Neural crest cell (in vitro differentiated cells): ENCODE results near the gene AMZ2. TPM values are rescaled to one million over a fixed set of nuclear protein-coding genes. Genes with fewer than 3 reads are reported as not detected.
"Not testable (repeated sequence)": the region's sequence is repeated elsewhere in the genome, so short reads cannot be mapped to it uniquely, and the experiment has no call there.

Source experiments
- DNase-seq: peaks from one replicate; pipeline ENCODE4 v3.0.0; 2021; ENCODE audit warnings: low read depth, mixed read lengths, low spot score
- H3K27ac Mint-ChIP-seq: one replicate; pipeline ENCODE4 v1.8.0; 2021; ENCODE audit warnings: mild to moderate bottlenecking, mixed read lengths; ENCODE audit not compliant: unreplicated experiment
- H3K27me3 Mint-ChIP-seq: 2 replicates; pipeline ENCODE4 v1.8.0; 2021; ENCODE audit warnings: low read depth, mild to moderate bottlenecking, mixed read lengths
- H3K36me3 Mint-ChIP-seq: 2 replicates; pipeline ENCODE4 v1.8.0; 2021; ENCODE audit warnings: low read depth, mild to moderate bottlenecking, mixed read lengths
- H3K4me1 Mint-ChIP-seq: 2 replicates; pipeline ENCODE4 v1.8.0; 2021; ENCODE audit warnings: mixed read lengths
- H3K4me3 Mint-ChIP-seq: one replicate; pipeline ENCODE4 v1.8.0; 2021; ENCODE audit warnings: mild to moderate bottlenecking, mixed read lengths
- H3K9me3 Mint-ChIP-seq: 2 replicates; pipeline ENCODE4 v1.8.0; 2021; ENCODE audit warnings: mixed read lengths
- total RNA-seq: library from RNA; stranded (reverse); gene quantifications from 2 replicates; pipeline ENCODE4 v1.2.1, GENCODE V29; 2021
- TF ChIP-seq, protein P1 (sequence below): fragments of 200-600 bp; sonication (generic); conservative IDR thresholded peaks from 2 replicates; pipeline ENCODE4 v1.5.0; 2021; ENCODE audit warnings: antibody characterized with exemption, mild to moderate bottlenecking

AMZ2 gene
- total RNA-seq, 1 donor from 2014 or later = 87.5 TPM

DNA sequence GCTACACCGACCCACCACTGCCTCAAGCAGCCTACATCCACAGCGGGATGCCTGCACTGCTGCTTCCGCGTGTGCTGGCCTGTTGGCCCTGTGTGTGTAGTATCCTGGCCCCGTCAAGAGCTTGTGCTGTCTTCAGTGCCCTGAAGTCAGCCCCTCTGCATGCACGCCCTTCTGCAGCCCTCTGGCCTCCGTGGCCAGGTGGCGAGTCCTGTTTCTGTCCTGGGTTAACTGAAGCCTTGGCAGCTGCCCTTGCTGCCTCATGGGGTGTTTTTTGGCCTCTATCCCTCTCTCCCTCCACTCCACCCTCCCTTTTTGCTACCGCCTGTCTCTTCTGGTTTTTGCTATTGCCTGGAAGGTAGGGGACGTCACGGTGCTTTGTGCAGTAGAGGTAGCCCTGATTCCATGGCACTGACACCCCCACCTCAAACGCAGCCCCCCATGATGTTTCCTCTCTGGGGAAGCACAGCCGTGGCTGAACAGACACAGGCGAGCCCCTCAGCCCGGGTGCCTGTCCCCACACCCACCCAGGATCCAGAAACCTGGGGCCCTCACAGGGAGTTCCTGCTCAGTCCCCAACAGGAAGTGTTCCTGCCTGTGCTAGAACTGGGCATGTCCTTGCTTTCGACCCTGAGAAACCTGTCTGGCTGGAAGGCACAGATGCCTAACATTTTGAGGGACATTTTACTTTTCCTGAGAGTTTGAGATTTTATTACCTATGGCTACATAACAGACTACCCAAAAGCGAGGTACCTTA, 18.8 kb upstream of the AMZ2 start:
- Mint-ChIP-seq H3K9me3 (no peaks in the 10 kb centered on the region), H3K27me3 (no peaks in the 10 kb centered on the region), H3K27ac (no peak overlapping the region), H3K36me3 (peaks cover 5% of the 10 kb centered on the region), H3K4me3 (no peak overlapping the region), H3K4me1 (no peaks in the 10 kb centered on the region)
- DNase-seq = no peak
- TF ChIP-seq, protein P1, sequence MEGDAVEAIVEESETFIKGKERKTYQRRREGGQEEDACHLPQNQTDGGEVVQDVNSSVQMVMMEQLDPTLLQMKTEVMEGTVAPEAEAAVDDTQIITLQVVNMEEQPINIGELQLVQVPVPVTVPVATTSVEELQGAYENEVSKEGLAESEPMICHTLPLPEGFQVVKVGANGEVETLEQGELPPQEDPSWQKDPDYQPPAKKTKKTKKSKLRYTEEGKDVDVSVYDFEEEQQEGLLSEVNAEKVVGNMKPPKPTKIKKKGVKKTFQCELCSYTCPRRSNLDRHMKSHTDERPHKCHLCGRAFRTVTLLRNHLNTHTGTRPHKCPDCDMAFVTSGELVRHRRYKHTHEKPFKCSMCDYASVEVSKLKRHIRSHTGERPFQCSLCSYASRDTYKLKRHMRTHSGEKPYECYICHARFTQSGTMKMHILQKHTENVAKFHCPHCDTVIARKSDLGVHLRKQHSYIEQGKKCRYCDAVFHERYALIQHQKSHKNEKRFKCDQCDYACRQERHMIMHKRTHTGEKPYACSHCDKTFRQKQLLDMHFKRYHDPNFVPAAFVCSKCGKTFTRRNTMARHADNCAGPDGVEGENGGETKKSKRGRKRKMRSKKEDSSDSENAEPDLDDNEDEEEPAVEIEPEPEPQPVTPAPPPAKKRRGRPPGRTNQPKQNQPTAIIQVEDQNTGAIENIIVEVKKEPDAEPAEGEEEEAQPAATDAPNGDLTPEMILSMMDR = no peak

DNA sequence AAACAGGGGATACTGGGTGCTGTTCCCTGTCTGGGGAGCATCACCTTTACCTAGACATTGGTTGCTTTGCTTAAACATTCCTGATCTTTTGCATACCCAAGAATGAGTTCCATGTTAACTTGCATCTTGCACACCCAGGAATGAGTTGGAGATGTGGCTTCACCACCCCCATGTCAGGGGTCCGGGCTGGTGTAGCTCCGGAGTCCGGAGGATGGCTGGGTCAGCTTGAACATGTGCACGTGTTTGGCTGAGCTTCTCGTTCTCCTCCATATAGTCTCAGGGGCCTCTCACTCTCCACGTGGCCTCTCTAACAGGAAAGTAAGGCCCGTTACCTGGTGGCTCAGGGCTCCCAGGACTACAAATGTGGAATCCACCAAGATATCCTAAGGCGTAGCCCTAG, 18.2 kb upstream of the AMZ2 start:
- no peaks in the 10 kb centered on the region for H3K27me3 Mint-ChIP-seq
- H3K9me3 Mint-ChIP-seq = no peaks in the 10 kb centered on the region
- H3K36me3 Mint-ChIP-seq = peaks cover 5% of the 10 kb centered on the region
- TF ChIP-seq, protein P1 = no peak
- no peaks in the 10 kb centered on the region for H3K4me1 Mint-ChIP-seq
- no peak for DNase-seq
- H3K4me3 Mint-ChIP-seq = no peak overlapping the region
- no peak overlapping the region for H3K27ac Mint-ChIP-seq

DNA sequence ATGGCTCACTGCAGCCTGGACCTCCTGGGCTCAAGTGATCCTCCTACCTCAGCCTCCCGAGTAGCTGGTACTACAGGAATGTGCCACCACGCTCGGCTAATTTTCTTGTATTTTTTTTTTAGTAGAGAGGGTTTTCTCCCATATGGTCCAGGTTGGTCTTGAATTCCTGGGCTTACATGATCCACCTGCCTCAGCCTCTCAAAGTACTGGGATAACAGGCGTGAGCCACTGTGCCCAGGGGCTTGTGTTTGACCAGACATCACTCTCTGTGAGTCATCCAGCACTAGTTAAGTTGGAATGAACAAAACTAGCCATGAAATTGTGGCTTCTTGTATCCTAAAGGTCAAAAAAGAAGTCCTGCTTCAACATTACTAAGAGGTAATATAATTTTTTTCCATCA, 16.7 kb upstream of the AMZ2 start:
- not testable (repeated sequence) for H3K27ac Mint-ChIP-seq, DNase-seq, H3K27me3 Mint-ChIP-seq, H3K4me3 Mint-ChIP-seq, H3K36me3 Mint-ChIP-seq, H3K4me1 Mint-ChIP-seq, H3K9me3 Mint-ChIP-seq

- Mint-ChIP-seq H3K27me3 (no peaks in the 10 kb centered on the region), H3K4me1 (no peaks in the 10 kb centered on the region), H3K4me3 (no peak overlapping the region), H3K9me3 (no peaks in the 10 kb centered on the region), H3K27ac (no peak overlapping the region), H3K36me3 (peaks cover 5% of the 10 kb centered on the region)
- DNase-seq = no peak
- TF ChIP-seq, protein P1 = no peak
Observed at GRCh38 chr17:68231541-68231940, 16.3 kb upstream of the AMZ2 start.

- H3K4me1 Mint-ChIP-seq, H3K4me3 Mint-ChIP-seq, H3K27ac Mint-ChIP-seq, H3K36me3 Mint-ChIP-seq, H3K27me3 Mint-ChIP-seq, H3K9me3 Mint-ChIP-seq, DNase-seq: not testable (repeated sequence)
Observed at GRCh38 chr17:68232741-68233140, 15.1 kb upstream of the AMZ2 start.

GRCh38 chr17:68234726-68235335, 13.0 kb upstream of the AMZ2 start:
- DNase-seq, H3K9me3 Mint-ChIP-seq, H3K27me3 Mint-ChIP-seq, H3K36me3 Mint-ChIP-seq, H3K4me3 Mint-ChIP-seq, H3K27ac Mint-ChIP-seq, H3K4me1 Mint-ChIP-seq: not testable (repeated sequence)

DNA sequence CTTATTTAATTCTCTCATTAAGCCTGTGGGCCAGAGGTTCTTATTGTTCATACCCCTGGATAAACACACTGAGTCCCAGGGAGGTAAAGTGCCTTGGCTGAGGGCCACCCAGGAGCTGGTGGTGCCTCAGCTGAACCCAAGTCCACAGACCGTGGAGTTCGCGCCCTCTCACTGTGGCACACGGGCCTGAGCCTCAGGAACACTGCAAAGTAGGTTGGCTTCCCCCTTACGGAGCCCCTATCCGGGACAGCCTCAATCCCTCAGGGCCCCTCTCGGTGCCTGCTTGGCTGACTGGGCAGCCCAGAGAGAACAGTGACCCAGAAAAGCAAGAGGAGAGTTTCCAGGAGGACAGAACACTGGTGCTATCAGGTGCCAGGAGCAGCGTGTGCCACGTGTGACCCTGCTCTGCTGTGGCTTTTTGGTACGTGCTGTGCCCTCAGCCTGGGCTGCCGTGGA, 12.5 kb upstream of the AMZ2 start:
- H3K27ac Mint-ChIP-seq, DNase-seq, H3K36me3 Mint-ChIP-seq: not testable (repeated sequence)

GRCh38 chr17:68237369-68238163, 10.3 kb upstream of the AMZ2 start:
- H3K27me3 Mint-ChIP-seq, H3K9me3 Mint-ChIP-seq, H3K4me3 Mint-ChIP-seq, H3K27ac Mint-ChIP-seq, H3K4me1 Mint-ChIP-seq, DNase-seq, H3K36me3 Mint-ChIP-seq: not testable (repeated sequence)

More for the DNA sequence above, 12.5 kb upstream of the AMZ2 start:
- H3K4me3 Mint-ChIP-seq, H3K4me1 Mint-ChIP-seq, H3K9me3 Mint-ChIP-seq, H3K27me3 Mint-ChIP-seq: not testable (repeated sequence)
